GM23248 (cell line): ENCODE data around the gene RGS17. TPM values are rescaled to one million over a fixed set of nuclear protein-coding genes. Genes with fewer than 3 reads are reported as not detected.

Source experiments
- DNase-seq: peaks from one replicate; pipeline ENCODE4 v3.0.0-alpha.2; 2015
- H2AFZ ChIP-seq: fragments of 200-600 bp; sonication (generic); 2 replicates; pipeline ENCODE4 v1.6.1; 2016; ENCODE audit warnings: antibody characterized with exemption
- H3F3A ChIP-seq: fragments of 200-600 bp; sonication (generic); 2 replicates; pipeline ENCODE4 v1.6.1; 2016; ENCODE audit warnings: mild to moderate bottlenecking, antibody characterized with exemption, mixed run types; ENCODE audit not compliant: insufficient read depth
- H3K27ac ChIP-seq: fragments of 200-600 bp; sonication (generic); 2 replicates; pipeline ENCODE4 v1.5.1; 2016; ENCODE audit warnings: mild to moderate bottlenecking
- H3K27me3 ChIP-seq: fragments of 200-600 bp; sonication (generic); replicated peaks from 2 replicates; pipeline ENCODE4 v1.6.1; 2016; ENCODE audit warnings: mild to moderate bottlenecking; ENCODE audit not compliant: insufficient read depth
- H3K36me3 ChIP-seq: fragments of 200-600 bp; sonication (generic); 2 replicates; pipeline ENCODE4 v1.6.1; 2016; ENCODE audit warnings: low read depth, mild to moderate bottlenecking
- H3K4me1 ChIP-seq: fragments of 200-600 bp; sonication (generic); 2 replicates; pipeline ENCODE4 v1.6.1; 2016; ENCODE audit warnings: mild to moderate bottlenecking; ENCODE audit not compliant: insufficient read depth
- H3K4me2 ChIP-seq: fragments of 200-600 bp; sonication (generic); one replicate; pipeline ENCODE4 v1.6.1; 2016; ENCODE audit warnings: mild to moderate bottlenecking; ENCODE audit not compliant: unreplicated experiment
- H3K4me3 ChIP-seq: fragments of 200-600 bp; sonication (generic); 2 replicates; pipeline ENCODE4 v1.5.1; 2016; ENCODE audit warnings: mild to moderate bottlenecking
- H3K79me2 ChIP-seq: fragments of 200-600 bp; sonication (generic); 2 replicates; pipeline ENCODE4 v1.6.1; 2016; ENCODE audit warnings: mild to moderate bottlenecking; ENCODE audit not compliant: insufficient read depth
- H3K9ac ChIP-seq: fragments of 200-600 bp; sonication (generic); 2 replicates; pipeline ENCODE4 v1.6.1; 2016; ENCODE audit warnings: mild to moderate bottlenecking
- H3K9me2 ChIP-seq: fragments of 200-600 bp; sonication (generic); 2 replicates; pipeline ENCODE4 v1.6.1; 2016; ENCODE audit warnings: mixed run types, mild to moderate bottlenecking, moderate library complexity; ENCODE audit not compliant: insufficient read depth
- H3K9me3 ChIP-seq: fragments of 200-600 bp; sonication (generic); one replicate; pipeline ENCODE4 v1.6.1; 2017; ENCODE audit warnings: low read depth
- H4K20me1 ChIP-seq: fragments of 200-600 bp; sonication (generic); 2 replicates; pipeline ENCODE4 v1.6.0; 2016; ENCODE audit not compliant: insufficient read depth
- EZH2 ChIP-seq: fragments of 200-600 bp; sonication (generic); IDR thresholded peaks from 2 replicates; pipeline ENCODE4 v1.6.1; 2018; ENCODE audit warnings: antibody characterized with exemption, mild to moderate bottlenecking; ENCODE audit not compliant: insufficient read depth, poor library complexity, severe bottlenecking
- EZH2phosphoT487 ChIP-seq: fragments of 200-600 bp; sonication (generic); IDR thresholded peaks from 2 replicates; pipeline ENCODE4 v1.6.1; 2018; ENCODE audit warnings: antibody characterized with exemption, moderate library complexity, mild to moderate bottlenecking, low read depth; ENCODE audit not compliant: insufficient read depth
- WGBS, 2 experiments: methylation state at CpG; one replicate each; pipeline ENCODE4 v1.1.6; 2015 to 2017; ENCODE audit warnings: low lambda C conversion rate in 2 of 2, low coverage in 1 of 2; ENCODE audit errors: missing lambda C conversion rate in 2 of 2; 5-methylcytosine and 5-hydroxymethylcytosine counted together
- in situ Hi-C: fragments of 300-500 bp; cut with MboI; formaldehyde crosslinking; loops from 2 replicates; pipeline ENCODE4 v1.15.0; 2020
- polyA plus RNA-seq: library from polyadenylated mRNA; unstranded; fragments of >200 nt; fragmentation: Nextera tagmentation; extraction: Ambion mirVana; gene quantifications from 2 replicates; pipeline ENCODE4 v1.2.1, GENCODE V29; 2016
- total RNA-seq: library from RNA; depleted of rRNA; stranded (reverse); fragments of >200 nt; shearing (Covaris generic); gene quantifications from 2 replicates; pipeline ENCODE4 v1.2.3, GENCODE V29; 2014

Gene RGS17
- total and polyA plus RNA-seq, 2 experiments from 2014 or later: 0.36 to 1.1 TPM

- no peaks in the 10 kb centered on the region for H3K9me3 ChIP-seq
- no peaks in the 10 kb centered on the region for H3K36me3 ChIP-seq
- TF ChIP-seq EZH2phosphoT487 (no peak), EZH2 (no peak)
- H3K4me1 ChIP-seq: peaks cover 20% of the 10 kb centered on the region
- no peaks in the 10 kb centered on the region for H3K79me2 ChIP-seq
- DNase-seq: no peak
- no peak overlapping the region for H3K4me3 ChIP-seq
- H2AFZ ChIP-seq: peak overlapping the region; percentile 26; the same call in 1 of the 2 replicates
- H3K27ac ChIP-seq: no peak overlapping the region
- in situ Hi-C loops: no loop called here
- no peaks in the 10 kb centered on the region for H3K27me3 ChIP-seq
- H3K9me2 ChIP-seq: no peaks in the 10 kb centered on the region
- H3K4me2 ChIP-seq: no peak overlapping the region
- H3K9ac ChIP-seq: no peak overlapping the region
- WGBS, 2 experiments: 27 to 28% methylated on average over 4 of the region's 4 CpGs
- peaks cover 20% of the 10 kb centered on the region for H3F3A ChIP-seq
- no peaks in the 10 kb centered on the region for H4K20me1 ChIP-seq
Observed at GRCh38 chr6:153096031-153096430, 35.1 kb downstream of the RGS17 start.

DNA sequence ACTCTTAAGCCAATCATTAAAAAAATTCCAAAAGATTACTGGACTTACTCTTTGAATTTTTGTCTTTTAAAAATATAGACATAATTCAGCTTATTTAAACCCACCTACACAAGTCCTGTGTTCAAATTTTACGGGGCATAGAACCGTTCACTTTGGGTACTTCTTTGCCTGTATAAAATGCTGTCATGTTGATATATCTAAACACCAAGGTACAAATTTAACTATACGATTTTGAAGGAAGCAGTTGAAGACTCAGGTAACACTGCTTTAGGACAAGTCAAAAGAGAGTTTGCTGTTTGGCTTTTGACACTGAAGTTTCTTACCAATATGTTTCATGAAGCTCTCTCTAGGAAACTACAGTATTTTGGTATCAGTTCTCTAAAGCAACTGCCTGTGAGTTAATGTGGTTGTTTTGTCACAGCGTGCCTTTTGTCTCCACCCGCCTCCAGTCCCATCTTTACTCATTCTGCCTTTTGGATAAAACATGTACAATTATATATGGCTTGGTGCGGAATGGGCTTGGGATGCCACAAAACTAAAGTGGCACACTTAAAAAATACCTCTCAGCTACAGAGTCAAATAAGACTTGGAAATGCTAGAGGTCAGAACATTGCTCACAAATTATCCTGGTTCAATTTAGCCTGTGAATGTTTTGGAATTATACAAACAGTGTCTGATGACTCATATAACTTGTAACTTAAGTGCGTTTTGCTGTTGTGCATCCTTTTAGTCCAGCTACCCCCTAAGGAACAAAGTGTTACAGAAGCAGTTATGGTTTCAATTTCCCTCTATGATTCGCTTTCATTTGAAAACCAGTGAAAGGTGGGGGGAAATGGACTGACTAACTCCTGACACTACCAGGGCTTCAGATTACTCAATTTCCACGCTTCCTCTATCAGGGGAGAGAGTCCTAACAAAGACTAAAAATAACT lies 38.7 kb downstream of the RGS17 start:
- TF ChIP-seq EZH2 (no peak), EZH2phosphoT487 (no peak)
- Histone ChIP-seq H3K36me3 (no peaks in the 10 kb centered on the region), H3K9ac (peak overlapping the region; percentile 45), H3K4me3 (peak overlapping the region; percentile 55), H3F3A (peaks cover 26% of the 10 kb centered on the region), H2AFZ (peak overlapping the region; percentile 42), H3K4me2 (peak overlapping the region; percentile 64), H3K9me3 (no peaks in the 10 kb centered on the region), H4K20me1 (no peaks in the 10 kb centered on the region), H3K79me2 (no peaks in the 10 kb centered on the region), H3K27ac (peak overlapping the region; percentile 62), H3K4me1 (peaks cover 32% of the 10 kb centered on the region), H3K27me3 (no peaks in the 10 kb centered on the region), H3K9me2 (no peaks in the 10 kb centered on the region)
- in situ Hi-C loops: no loop called here
- DNase-seq: peak; percentile 81
- 45% methylated on average over 9 of the region's 9 CpGs for WGBS, 2 experiments

DNA sequence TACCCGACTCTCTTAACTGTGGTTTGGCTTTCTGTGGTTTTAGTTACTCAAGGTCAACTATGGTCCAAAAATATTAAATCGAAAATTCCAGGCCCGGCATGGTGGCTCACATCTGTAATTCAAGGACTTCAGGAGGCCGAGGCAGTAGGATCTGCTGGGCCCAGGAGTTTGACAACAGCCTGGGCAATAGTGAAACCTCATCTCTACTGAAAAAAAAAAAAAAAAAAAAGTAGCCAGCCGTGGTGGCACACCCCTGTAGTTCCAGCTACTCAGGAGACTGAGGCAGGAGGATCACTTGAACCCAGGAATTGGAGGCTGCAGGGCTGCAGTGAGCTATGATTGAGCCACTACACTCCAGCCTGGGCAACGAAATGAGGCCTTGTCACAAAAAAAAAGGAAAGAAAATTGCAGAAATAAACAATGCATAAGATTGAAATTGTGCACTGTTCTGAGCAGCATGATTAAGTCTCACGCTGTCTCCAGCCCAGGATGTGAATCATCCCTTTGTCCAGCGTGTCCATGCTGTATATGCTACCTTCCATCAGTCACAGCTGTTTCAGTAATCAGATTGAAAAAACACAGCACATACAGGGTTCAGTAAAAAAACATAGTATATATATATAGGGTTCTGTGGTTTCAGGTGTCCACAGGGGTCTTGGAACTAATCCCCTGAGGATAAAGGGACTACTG lies 40.7 kb downstream of the RGS17 start:
- Histone ChIP-seq H3K4me1 (peaks cover 32% of the 10 kb centered on the region), H3K79me2 (no peaks in the 10 kb centered on the region), H3K27me3 (no peaks in the 10 kb centered on the region), H3K27ac (peak overlapping the region; percentile 60), H3K4me2 (peak overlapping the region; percentile 69), H3K9ac (peak overlapping the region; percentile 48), H3K9me3 (no peaks in the 10 kb centered on the region), H3K36me3 (no peaks in the 10 kb centered on the region), H3K9me2 (no peaks in the 10 kb centered on the region), H2AFZ (peak overlapping the region; percentile 20), H4K20me1 (no peaks in the 10 kb centered on the region), H3F3A (peaks cover 26% of the 10 kb centered on the region), H3K4me3 (no peak overlapping the region)
- in situ Hi-C loops: no loop called here
- 24 to 26% methylated on average over 8 of the region's 8 CpGs for WGBS, 2 experiments
- peak; percentile 89 for DNase-seq
- no peak for TF ChIP-seq EZH2phosphoT487
- TF ChIP-seq EZH2: no peak

GRCh38 chr6:153088796-153089195 lies 42.3 kb downstream of the RGS17 start:
- Histone ChIP-seq H3K9ac (no peak overlapping the region), H3K4me2 (no peak overlapping the region), H3K79me2 (no peaks in the 10 kb centered on the region), H3K36me3 (no peaks in the 10 kb centered on the region), H3K4me1 (peaks cover 40% of the 10 kb centered on the region), H3F3A (peaks cover 26% of the 10 kb centered on the region), H3K4me3 (no peak overlapping the region), H3K9me3 (no peaks in the 10 kb centered on the region), H2AFZ (no peak overlapping the region), H3K27me3 (no peaks in the 10 kb centered on the region), H3K27ac (no peak overlapping the region), H3K9me2 (no peaks in the 10 kb centered on the region), H4K20me1 (no peaks in the 10 kb centered on the region)
- TF ChIP-seq EZH2phosphoT487: no peak
- no peak for TF ChIP-seq EZH2
- 76 to 81% methylated on average over 3 of the region's 3 CpGs for WGBS, 2 experiments
- no peak for DNase-seq
- in situ Hi-C loops: no loop called here
